GM18505 (cell line): ENCODE measurements around the gene NELL2.
"Not testable (repeated sequence)": the region's sequence is repeated elsewhere in the genome, so short reads cannot be mapped to it uniquely, and the experiment has no call there.

ENCODE experiments used
- ATAC-seq: cut with Tn5 transposase; IDR thresholded peaks from one replicate; pipeline ENCODE4 v1.9.1; 2021; ENCODE audit not compliant: unreplicated experiment
- POLR2A ChIP-seq: IDR thresholded peaks from 4 replicates; pipeline ENCODE4 v1.6.1; 2011; ENCODE audit warnings: borderline replicate concordance; ENCODE audit not compliant: insufficient read depth, insufficient read length; ENCODE audit errors: extremely low read depth

The NELL2 gene

DNA sequence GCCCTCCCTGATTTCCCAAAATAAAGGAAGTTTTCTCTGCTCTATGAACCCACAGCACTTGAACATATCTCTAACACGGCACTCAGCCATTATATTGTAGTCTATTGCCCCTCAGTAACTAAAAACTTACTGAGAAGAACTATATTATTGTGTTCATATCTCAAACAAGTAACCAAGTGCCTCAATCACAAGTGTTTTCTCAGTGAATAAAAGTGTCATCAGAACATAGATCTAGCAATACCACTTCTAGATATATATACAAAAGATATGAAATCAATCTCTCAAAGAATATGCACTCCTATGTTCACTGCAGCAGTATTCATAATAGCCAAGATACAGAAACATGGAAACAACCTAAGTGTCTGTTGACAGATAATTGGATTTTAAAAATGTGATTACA lies 138.1 kb downstream of the NELL2 start:
- no peak for TF ChIP-seq POLR2A
- ATAC-seq, result no peak

DNA sequence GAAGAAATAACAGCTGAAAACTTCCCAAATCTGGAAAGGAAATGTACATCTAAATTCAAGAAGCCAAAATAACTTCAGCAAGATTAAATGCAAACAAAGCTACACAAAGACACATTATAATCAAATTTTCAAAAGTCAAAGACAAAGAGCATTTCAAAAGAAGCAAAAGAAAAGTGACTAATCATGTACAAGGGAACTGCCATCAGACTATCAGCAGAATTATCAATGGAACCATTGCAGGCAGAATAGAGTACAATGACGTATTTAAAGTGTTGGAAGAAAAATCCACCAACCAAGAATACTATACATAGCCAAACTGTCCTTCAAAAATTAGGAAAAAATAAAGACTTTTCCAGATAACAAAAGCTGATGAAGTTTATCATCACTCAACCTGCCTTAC lies 147.5 kb downstream of the NELL2 start:
- ATAC-seq, result no peak

DNA sequence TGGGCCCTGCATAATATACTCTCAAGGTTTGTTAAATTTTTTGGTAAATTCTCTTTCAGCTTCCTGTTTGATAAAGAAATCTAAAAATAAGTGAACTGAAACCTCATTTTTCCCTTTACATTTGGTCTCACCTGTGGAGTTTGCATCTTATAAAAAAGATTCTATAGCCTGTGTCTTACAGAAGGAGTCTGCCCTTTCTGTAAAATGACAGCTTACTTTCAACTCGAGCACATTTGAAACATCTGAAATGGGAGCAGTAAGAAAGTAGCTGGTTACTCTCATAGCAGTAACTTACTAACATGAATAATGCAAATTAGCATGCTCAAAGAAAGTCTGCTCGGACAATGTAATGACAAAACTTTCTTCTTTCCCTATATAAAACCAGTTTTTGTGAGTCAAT lies 155.8 kb downstream of the NELL2 start:
- no peak for TF ChIP-seq POLR2A
- ATAC-seq, result no peak

More for the DNA sequence above, 147.5 kb downstream of the NELL2 start:
- no peak for TF ChIP-seq POLR2A

DNA sequence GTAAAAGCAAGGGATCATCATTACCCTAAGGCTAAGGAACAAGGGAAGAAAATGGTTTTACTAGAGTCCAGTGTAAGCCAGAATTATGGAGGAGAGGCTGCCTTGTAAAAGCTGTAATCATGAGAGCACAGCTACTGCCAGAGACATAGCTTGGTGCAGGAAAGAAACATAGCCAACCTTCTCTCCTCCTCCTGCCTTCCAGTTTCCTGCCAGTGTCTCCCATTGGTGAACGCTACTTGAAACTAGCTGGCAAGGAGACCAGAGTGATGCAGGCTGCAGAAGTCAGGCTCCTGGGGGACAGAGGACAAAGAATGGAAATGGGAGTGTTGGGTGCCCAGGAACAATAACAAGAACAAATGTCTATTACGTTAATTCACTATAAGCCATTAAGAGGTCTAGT lies 158.5 kb downstream of the NELL2 start:
- no peak for ATAC-seq
- no peak for TF ChIP-seq POLR2A

DNA sequence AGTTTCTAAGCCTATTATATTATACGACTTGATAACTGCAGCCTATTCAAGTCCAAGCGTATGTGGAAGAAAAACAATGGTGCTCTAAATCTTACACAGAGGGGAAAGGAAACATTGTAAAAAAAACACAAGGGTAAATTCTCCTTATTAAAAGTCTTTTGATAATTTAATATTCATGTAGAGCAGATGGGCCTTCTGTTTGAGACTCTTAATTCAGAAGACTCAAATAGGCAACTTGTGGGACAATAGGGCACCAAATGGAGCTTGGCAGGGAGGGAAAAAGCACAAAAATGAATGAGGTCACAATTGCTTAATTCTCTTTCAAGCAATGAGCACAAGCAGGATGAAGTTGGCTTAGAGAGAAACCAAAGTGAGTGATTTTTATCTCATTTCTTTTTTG lies 159.4 kb downstream of the NELL2 start:
- ATAC-seq, result no peak
- TF ChIP-seq POLR2A, result no peak

DNA sequence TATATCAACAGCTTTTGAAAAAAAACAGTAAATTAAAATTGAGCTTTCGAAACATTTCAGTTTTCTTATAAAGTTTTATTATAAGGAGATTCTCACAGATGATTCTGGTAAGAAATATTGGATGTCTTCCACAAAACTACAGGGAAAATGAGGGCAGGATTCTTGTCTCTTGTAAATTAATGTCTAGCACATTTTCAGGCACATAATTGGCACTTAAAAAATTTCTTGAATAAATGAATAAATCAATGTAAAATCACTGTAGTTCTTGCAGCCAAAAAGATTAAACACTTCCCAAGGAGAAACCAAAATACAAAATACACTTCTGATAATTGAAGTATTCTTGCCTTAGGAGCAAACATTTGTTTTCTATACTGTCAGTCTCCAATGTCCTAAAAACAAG lies 164.4 kb downstream of the NELL2 start:
- no peak for ATAC-seq
- no peak for TF ChIP-seq POLR2A

DNA sequence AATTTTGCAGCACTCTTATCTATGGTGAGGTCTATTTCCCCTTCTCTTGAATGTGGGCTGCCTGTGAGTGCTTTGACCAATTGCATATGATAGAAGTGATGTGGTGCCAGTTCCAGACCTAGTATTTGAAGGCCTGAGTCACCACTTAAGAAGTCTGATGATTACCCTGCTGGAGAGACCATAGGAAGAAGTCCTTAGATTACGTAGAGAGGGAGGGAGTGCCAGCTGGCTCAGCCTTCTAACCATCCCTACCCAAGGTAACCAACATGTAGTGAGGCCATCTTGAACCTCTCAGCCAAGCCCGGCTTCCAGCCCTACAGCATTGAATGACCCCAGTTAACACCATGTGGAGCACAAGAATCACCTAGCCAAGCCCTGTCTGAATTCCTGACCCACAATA lies 166.9 kb downstream of the NELL2 start:
- no peak for ATAC-seq
- TF ChIP-seq POLR2A, result no peak

DNA sequence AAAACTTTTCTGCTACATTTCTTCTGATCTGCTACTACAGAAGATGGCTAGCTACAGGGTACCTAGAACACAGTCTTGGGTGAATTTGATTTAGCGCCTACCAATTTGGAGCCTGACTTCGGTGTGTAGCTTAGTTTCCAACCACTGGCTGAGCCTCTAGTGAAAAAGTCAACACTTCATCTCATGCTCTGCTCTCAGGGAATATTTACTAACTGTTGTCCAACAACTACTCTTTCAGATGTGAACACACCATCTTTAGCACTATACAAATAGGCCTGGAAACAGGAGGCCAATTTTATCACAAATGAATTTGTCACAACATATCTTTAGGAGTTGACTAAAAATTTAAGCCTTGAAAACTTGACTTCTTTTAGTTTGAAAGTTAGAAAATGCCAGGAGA lies 167.9 kb downstream of the NELL2 start:
- no peak for ATAC-seq
- TF ChIP-seq POLR2A, result no peak

DNA sequence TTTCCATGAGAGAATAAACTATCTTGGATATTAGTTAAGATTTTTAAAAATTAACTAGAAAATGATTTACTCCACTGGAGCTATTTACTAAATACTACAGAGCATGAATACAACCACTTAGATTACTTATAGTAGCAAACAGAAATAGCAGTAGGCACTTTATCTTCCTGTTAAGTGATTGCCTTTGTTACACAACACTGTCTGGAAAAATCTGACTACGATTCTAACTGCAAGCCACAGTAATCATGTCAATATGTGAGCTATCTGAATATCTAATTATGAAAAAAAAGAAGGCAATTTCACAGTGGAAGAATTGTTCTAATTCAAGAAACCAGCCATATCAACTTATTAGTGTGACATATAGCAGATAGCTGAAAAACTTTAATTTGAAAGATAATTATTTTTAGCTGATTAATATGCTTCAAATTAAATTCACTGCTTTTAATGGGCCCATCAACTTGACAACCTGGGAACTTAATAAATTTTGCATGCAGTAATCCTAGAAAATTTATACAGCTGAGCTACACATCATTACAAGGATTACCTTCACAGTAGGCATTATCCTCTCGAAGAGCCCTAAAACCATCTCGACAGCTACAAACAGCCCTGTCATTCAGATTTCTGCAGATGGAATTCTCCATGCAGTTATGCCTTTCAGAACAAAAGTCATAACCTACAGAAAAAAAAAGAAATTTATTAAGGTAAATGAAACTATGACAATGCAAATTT lies 172.8 kb downstream of the NELL2 start:
- no peak for ATAC-seq
- no peak for TF ChIP-seq POLR2A

DNA sequence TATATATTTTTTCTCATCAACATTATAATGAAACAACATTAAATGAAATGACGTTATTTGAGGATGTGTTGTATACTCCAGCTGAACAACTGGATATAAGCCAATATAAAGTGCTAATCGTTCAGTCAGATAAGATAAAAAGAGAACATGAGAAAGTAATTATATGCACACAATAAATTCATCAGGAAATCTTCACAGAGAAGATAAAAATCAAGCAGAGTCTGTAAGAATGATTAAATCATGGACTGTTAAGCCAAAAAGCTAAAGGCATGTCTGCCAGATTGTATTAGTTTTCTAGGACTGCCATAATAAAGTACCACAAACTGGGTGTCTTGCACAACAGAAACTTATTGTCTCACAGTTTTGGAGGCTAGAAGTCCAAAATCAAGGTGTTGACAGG lies 178.6 kb downstream of the NELL2 start:
- no peak for TF ChIP-seq POLR2A
- ATAC-seq, result no peak

DNA sequence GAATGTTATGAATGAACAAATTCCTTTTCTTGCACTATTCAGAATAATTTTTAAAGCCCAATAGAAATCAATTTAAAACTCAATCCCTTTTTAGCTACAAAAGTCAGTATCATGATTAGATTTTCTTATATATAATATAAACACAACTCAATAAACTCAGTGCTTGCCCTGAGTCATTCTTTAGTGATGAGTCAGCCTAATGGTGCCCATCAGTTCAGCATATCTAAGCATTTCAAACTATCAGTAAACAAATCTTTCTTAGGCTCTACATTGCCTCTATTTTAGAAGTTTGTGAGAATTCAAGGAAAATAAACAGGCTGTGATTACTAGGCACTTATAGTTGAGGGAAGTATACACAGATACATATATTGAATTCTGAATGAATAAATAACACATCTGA lies 179.6 kb downstream of the NELL2 start:
- TF ChIP-seq POLR2A, result no peak
- no peak for ATAC-seq

DNA sequence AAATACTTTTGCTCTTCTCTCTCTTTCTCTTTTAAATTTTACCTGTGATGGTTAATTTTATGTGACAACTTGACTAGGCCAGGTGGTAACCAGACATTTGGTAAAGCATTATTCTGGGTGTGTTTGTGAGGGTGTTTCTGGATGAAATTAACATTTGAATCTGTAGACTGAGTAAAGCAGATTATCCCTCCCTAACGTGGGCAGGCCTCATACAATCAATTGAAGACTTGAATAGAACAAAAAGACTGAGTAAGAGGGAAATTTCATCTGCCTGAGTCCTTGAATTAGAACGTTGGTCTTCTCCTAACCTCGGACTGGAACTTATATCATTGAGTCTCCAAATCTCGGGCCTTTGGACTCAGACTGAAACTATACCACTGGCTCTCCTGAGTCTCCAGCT lies 182.1 kb downstream of the NELL2 start:
- no peak for TF ChIP-seq POLR2A
- ATAC-seq, result no peak

DNA sequence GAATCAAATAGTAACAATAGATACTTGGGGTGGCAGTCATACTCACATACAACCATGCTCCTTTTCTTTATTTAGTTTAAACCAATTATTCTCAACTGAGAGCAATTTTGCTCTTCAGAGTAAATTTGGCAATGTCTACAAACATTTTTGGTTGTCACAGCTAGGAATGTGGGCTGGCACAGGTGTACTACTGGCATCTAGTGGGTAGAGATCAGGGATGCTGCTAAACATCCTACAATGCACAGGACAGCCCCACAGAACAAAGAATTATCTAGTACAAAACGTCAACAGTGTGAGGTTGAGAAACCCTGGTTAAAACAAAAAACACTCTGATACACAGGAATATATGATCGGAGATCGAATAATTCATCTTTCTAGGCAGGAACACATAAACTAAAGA lies 186.5 kb downstream of the NELL2 start:
- TF ChIP-seq POLR2A, result no peak
- ATAC-seq, result no peak

DNA sequence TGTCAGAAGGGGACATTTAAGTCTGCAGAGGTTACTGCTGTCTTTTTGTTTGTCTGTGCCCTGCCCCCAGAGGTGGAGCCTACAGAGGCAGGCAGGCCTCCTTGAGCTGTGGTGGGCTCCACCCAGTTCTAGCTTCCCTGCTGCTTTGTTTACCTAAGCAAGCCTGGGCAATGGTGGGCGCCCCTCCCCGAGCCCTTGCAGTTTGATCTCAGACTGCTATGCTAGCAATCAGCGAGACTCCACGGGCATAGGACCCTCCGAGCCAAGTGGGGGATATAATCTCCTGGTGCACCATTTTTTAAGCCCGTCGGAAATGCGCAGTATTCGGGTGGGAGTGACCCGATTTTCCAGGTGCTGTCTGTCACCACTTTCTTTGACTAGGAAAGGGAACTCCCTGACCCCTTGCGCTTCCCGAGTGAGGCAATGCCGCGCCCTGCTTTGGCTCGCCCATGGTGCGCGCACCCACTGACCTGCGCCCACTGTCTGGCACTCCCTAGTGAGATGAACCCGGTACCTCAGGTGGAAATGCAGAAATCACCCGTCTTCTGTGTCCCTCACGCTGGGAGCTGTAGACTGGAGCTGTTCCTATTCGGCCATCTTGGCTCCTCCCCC lies 189.2 kb downstream of the NELL2 start:
- ATAC-seq, result not testable (repeated sequence)

DNA sequence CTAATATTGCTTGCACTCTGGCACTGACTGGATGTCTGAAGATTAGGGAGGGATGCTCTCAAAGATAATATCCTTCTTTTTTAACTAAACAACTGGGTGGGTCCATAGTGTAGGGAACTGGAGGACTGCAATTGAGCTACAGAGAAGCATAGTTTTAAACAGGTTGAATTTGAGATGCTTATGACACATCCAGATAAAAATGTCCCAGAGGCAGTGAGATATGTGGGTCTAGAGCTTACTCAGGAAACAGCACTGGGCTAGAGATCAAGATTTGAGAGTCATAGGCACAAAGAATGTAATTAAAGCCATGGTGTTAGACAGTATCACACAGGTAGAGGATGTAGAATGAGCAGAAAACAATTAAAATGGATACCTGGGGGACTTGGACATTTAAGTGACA lies 198.4 kb downstream of the NELL2 start:
- TF ChIP-seq POLR2A, result no peak
- no peak for ATAC-seq
